Lung (tissue), 12 donors: ENCODE measurements around the gene FBN1. TPM values are rescaled to one million over a fixed set of nuclear protein-coding genes. Genes with fewer than 3 reads are reported as not detected.

Experiments used
- ATAC-seq: fragments of 200-7000 bp; cut with Tn5 transposase; one replicate; pipeline ENCODE4 v1.9.1; 2020; ENCODE audit warnings: moderate number of reproducible peaks; ENCODE audit not compliant: insufficient read depth, low FRiP score
- DNase-seq, 3 donors: peaks; one replicate each; pipeline ENCODE4 v3.0.0-alpha.2; 2013 to 2017
- H3K27ac ChIP-seq, 2 donors: one replicate each; pipeline ENCODE4 v1.5.1; 2013; ENCODE audit warnings: mild to moderate bottlenecking in 2 of 2, moderate library complexity in 2 of 2, control low read depth in 1 of 2, inconsistent platforms in 1 of 2, low read depth in 1 of 2, low read length in 1 of 2
- H3K27me3 ChIP-seq, 3 donors: one replicate each; pipeline ENCODE4 v1.5.1; 2013; ENCODE audit warnings: low read length in 2 of 3; ENCODE audit not compliant: control insufficient read depth in 3 of 3, insufficient read depth in 3 of 3
- H3K36me3 ChIP-seq, 4 donors: one replicate each; pipeline ENCODE4 v1.5.1; 2013; ENCODE audit warnings: low read length in 4 of 4, mild to moderate bottlenecking in 1 of 4, moderate library complexity in 1 of 4; ENCODE audit not compliant: control insufficient read depth in 4 of 4, insufficient read depth in 4 of 4
- H3K4me1 ChIP-seq, 5 donors: one replicate each; pipeline ENCODE4 v1.5.1; 2013; ENCODE audit warnings: low read length in 5 of 5, mild to moderate bottlenecking in 2 of 5, moderate library complexity in 1 of 5; ENCODE audit not compliant: control insufficient read depth in 5 of 5, insufficient read depth in 5 of 5
- H3K4me3 ChIP-seq: one replicate; pipeline ENCODE4 v1.5.1; 2013; ENCODE audit warnings: mild to moderate bottlenecking, control low read depth, moderate library complexity
- H3K9ac ChIP-seq, 2 donors: one replicate each; pipeline ENCODE4 v1.5.1; 2013; ENCODE audit warnings: low read length in 2 of 2, control low read depth in 1 of 2; ENCODE audit not compliant: insufficient read depth in 1 of 2
- H3K9me3 ChIP-seq, 4 donors: one replicate each; pipeline ENCODE4 v1.5.1; 2013; ENCODE audit warnings: low read length in 3 of 4, mild to moderate bottlenecking in 1 of 4, moderate library complexity in 1 of 4; ENCODE audit not compliant: control insufficient read depth in 4 of 4, insufficient read depth in 3 of 4
- WGBS, 2 donors: extraction: QIAGEN DNeasy Blood & Tissue Kit; methylation state at CpG; one replicate each; pipeline ENCODE4 v1.1.7; 2013; 5-methylcytosine and 5-hydroxymethylcytosine counted together
- polyA plus RNA-seq, 2 donors: library from polyadenylated mRNA; stranded (reverse); fragments of 200-250 nt; gene quantifications; one replicate each; pipeline ENCODE4 v1.2.1, GENCODE V29; 2013
- total RNA-seq, 2 donors: library from RNA; depleted of rRNA in 1 of 2; stranded (reverse); fragments of >200 nt in 1 of 2; gene quantifications; one replicate each; pipeline ENCODE4 v1.2.1, GENCODE V29; 2014 to 2021
- TF ChIP-seq, protein P1 (sequence below): IDR thresholded peaks from 2 replicates; pipeline ENCODE4 v1.5.1; 2012; ENCODE audit warnings: mild to moderate bottlenecking; ENCODE audit errors: control extremely low read depth, extremely low read depth
- donor health status: control.
- donor health status: control.
- donor health status: Bipolar disorder and iron deficiency.
- donor health status: healthy.
- donor health status: DM: yes; HTN: yes; CAD: no.

Gene FBN1
- total and polyA plus RNA-seq, 4 donors = 6.0 to 170 (median 60.8) TPM

DNA sequence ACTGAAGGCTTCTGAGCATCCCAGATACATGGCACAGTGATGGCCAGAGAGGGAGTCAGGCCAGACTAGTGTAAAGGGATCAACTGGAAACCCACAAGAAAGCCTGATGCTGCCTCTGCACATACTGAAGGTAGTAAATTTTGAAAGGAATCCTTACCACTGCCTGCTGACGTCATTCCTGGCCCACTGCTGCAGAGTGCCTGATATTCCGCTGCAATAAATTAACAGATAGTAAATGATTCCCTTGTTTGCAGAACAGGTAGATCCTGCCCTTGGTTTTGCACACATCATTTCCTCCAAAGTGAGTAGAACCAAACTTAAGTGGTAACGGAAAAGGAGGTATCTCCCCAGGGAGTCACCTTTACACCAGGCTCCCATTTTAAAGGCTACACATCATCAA lies 146.7 kb downstream of the FBN1 start:
- H3K4me3 ChIP-seq = no peak overlapping the region
- H3K4me1 ChIP-seq = peaks cover 0 to 3% (median 0%) of the 10 kb centered on the region in 5 donors
- H3K9me3 ChIP-seq = no peaks in the 10 kb centered on the region
- WGBS, 2 donors = 96 to 98% methylated on average over 3 of the region's 3 CpGs
- H3K36me3 ChIP-seq = peaks cover 0 to 16% (median 5%) of the 10 kb centered on the region in 4 donors
- H3K27me3 ChIP-seq = no peaks in the 10 kb centered on the region
- TF ChIP-seq, protein P1, sequence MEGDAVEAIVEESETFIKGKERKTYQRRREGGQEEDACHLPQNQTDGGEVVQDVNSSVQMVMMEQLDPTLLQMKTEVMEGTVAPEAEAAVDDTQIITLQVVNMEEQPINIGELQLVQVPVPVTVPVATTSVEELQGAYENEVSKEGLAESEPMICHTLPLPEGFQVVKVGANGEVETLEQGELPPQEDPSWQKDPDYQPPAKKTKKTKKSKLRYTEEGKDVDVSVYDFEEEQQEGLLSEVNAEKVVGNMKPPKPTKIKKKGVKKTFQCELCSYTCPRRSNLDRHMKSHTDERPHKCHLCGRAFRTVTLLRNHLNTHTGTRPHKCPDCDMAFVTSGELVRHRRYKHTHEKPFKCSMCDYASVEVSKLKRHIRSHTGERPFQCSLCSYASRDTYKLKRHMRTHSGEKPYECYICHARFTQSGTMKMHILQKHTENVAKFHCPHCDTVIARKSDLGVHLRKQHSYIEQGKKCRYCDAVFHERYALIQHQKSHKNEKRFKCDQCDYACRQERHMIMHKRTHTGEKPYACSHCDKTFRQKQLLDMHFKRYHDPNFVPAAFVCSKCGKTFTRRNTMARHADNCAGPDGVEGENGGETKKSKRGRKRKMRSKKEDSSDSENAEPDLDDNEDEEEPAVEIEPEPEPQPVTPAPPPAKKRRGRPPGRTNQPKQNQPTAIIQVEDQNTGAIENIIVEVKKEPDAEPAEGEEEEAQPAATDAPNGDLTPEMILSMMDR = no peak
- ATAC-seq = no peak
- H3K27ac ChIP-seq = no peak overlapping the region
- DNase-seq = no peak
- no peak overlapping the region for H3K9ac ChIP-seq

DNA sequence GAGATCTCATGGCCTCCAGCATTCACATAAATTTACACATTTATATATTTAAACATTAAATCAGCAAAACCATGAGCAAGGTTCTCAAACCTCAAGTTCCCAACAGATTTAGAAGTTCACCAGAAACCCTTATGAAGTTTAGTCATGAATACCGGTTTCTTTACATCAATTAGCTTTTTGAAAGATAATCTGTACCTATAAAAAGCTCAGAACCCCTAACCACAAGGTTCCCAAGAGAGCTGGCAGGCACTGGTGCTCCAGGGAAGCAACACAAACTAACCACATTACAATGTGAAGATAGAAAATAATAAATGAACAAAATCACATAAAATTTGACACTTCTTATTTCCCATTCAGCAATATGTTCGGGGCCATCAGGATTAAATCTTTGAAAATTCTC lies 150.9 kb downstream of the FBN1 start:
- WGBS, 2 donors = 90 to 96% methylated on average over 2 of the region's 2 CpGs
- no peak for DNase-seq
- peaks cover 0 to 10% (median 0%) of the 10 kb centered on the region in 5 donors for H3K4me1 ChIP-seq
- no peak overlapping the region for H3K9ac ChIP-seq
- TF ChIP-seq, protein P1 = no peak
- no peak overlapping the region for H3K27ac ChIP-seq
- no peaks in the 10 kb centered on the region for H3K9me3 ChIP-seq
- no peak overlapping the region for H3K4me3 ChIP-seq
- H3K27me3 ChIP-seq = no peaks in the 10 kb centered on the region
- peaks cover 0 to 21% (median 9%) of the 10 kb centered on the region in 4 donors for H3K36me3 ChIP-seq
- no peak for ATAC-seq

DNA sequence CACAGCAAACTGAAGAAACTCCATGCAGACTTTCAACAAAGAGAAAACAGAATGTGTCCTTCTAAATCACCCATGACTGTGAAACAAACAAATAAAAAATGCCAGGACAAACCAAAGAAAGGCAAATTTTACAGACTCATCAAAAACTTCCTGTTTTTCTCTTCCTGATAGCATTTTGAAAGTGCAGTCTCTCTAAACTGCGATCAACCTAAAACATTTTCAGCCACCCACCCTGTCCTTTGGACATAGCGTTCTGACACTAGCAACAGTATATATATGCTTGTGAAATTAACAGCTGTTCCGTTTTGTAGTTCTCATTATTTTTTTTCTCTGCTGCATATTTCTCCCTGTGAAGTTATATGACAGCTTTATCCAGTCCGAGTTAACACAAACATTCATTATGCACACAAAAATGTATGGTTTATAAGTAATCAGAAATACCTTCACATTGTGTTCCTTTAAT lies 151.7 kb downstream of the FBN1 start:
- peak; percentile 41 for ATAC-seq
- H3K27ac ChIP-seq = no peak overlapping the region

More for the DNA sequence above, 151.7 kb downstream of the FBN1 start:
- no peak overlapping the region for H3K4me3 ChIP-seq
- 61 to 67% methylated on average over 4 of the region's 4 CpGs for WGBS, 2 donors
- H3K4me1 ChIP-seq = peaks cover 0 to 10% (median 0%) of the 10 kb centered on the region in 5 donors
- no peak overlapping the region for H3K9ac ChIP-seq
- DNase-seq = no peak
- H3K36me3 ChIP-seq = peaks cover 1 to 23% (median 11%) of the 10 kb centered on the region in 4 donors
- no peaks in the 10 kb centered on the region for H3K27me3 ChIP-seq
- TF ChIP-seq, protein P1 = no peak
- no peaks in the 10 kb centered on the region for H3K9me3 ChIP-seq
